ENCODE data around the gene MAMDC2. TPM values are rescaled to one million over a fixed set of nuclear protein-coding genes. Genes with fewer than 3 reads are reported as not detected.

The MAMDC2 gene
- total RNA-seq, 1 donor from 2014 or later = 4.0 TPM

- DNase-seq (ENCODE audit: extremely low spot score, unreplicated experiment) = no peak
- Mint-ChIP-seq H3K4me3 (no peak overlapping the region), H3K4me1 (ENCODE audit: unreplicated experiment) (peaks cover 20% of the 10 kb centered on the region), H3K27me3 (no peaks in the 10 kb centered on the region), H3K36me3 (no peaks in the 10 kb centered on the region), H3K27ac (no peak overlapping the region), H3K9me3 (no peaks in the 10 kb centered on the region)
- no peak for TF ChIP-seq CTCF (conservative IDR thresholded peaks at IDR 0.05)
Observed at GRCh38 chr9:70134360-70134759, 90.7 kb downstream of the MAMDC2 start.

- H3K27ac Mint-ChIP-seq = no peak overlapping the region
- DNase-seq (ENCODE audit: extremely low spot score, unreplicated experiment) = no peak
- H3K4me3 Mint-ChIP-seq = no peak overlapping the region
- no peaks in the 10 kb centered on the region for H3K9me3 Mint-ChIP-seq
- H3K27me3 Mint-ChIP-seq = no peaks in the 10 kb centered on the region
- H3K4me1 Mint-ChIP-seq (ENCODE audit: unreplicated experiment) = peaks cover 19% of the 10 kb centered on the region
- no peak for TF ChIP-seq CTCF (conservative IDR thresholded peaks at IDR 0.05)
- H3K36me3 Mint-ChIP-seq = no peaks in the 10 kb centered on the region
Observed at GRCh38 chr9:70135176-70135575, 91.5 kb downstream of the MAMDC2 start.

- no peak for DNase-seq (ENCODE audit: extremely low spot score, unreplicated experiment)
- TF ChIP-seq CTCF (conservative IDR thresholded peaks at IDR 0.05) = no peak
- Mint-ChIP-seq H3K36me3 (no peaks in the 10 kb centered on the region), H3K9me3 (no peaks in the 10 kb centered on the region), H3K4me3 (no peak overlapping the region), H3K27me3 (no peaks in the 10 kb centered on the region), H3K27ac (no peak overlapping the region), H3K4me1 (ENCODE audit: unreplicated experiment) (peaks cover 15% of the 10 kb centered on the region)
Observed at GRCh38 chr9:70136632-70137031, 93.0 kb downstream of the MAMDC2 start.

GRCh38 chr9:70137577-70137976, 93.9 kb downstream of the MAMDC2 start:
- Mint-ChIP-seq H3K4me3 (no peak overlapping the region), H3K36me3 (no peaks in the 10 kb centered on the region), H3K27ac (no peak overlapping the region), H3K27me3 (no peaks in the 10 kb centered on the region), H3K9me3 (no peaks in the 10 kb centered on the region), H3K4me1 (ENCODE audit: unreplicated experiment) (peaks cover 17% of the 10 kb centered on the region)
- TF ChIP-seq CTCF (conservative IDR thresholded peaks at IDR 0.05) = no peak
- no peak for DNase-seq (ENCODE audit: extremely low spot score, unreplicated experiment)

GRCh38 chr9:70142101-70142500, 98.5 kb downstream of the MAMDC2 start:
- Mint-ChIP-seq H3K27me3 (no peaks in the 10 kb centered on the region), H3K4me3 (no peak overlapping the region), H3K9me3 (no peaks in the 10 kb centered on the region), H3K36me3 (no peaks in the 10 kb centered on the region), H3K4me1 (ENCODE audit: unreplicated experiment) (peaks cover 12% of the 10 kb centered on the region), H3K27ac (no peak overlapping the region)
- DNase-seq (ENCODE audit: extremely low spot score, unreplicated experiment) = no peak
- TF ChIP-seq CTCF (conservative IDR thresholded peaks at IDR 0.05) = no peak
